Measurements from ENCODE around the gene MDK.

DNA sequence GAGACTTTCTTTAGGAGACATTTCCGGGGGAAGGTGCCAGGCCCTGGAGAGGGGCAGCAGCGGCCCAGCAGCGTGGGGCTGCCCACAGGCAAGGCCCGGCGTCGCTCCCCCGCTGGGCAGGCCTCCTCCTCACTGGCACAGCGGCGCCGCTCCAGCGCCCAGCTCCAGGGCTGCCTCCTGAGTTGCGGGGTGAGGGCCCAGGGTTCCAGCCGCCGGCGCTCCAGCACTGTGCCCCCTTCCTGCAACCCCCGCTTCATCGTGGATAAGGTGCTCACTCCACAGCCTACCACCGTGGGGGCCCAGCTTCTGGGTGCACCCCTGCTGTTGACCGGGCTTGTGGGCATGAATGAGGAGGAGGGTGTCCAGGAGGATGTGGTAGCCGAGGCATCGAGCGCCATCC lies 15.2 kb upstream of the MDK start:
- TF ChIP-seq, protein P1, sequence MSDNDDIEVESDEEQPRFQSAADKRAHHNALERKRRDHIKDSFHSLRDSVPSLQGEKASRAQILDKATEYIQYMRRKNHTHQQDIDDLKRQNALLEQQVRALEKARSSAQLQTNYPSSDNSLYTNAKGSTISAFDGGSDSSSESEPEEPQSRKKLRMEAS (IDR thresholded peaks at IDR 0.05), result no peak
- TF ChIP-seq EGR1 (IDR thresholded peaks at IDR 0.05), result no peak
- TF ChIP-seq FOXM1 (IDR thresholded peaks at IDR 0.05; ENCODE audit: borderline replicate concordance, low read depth), result no peak
- no peak for TF ChIP-seq EP300 (IDR thresholded peaks at IDR 0.05; ENCODE audit: borderline replicate concordance)
- TF ChIP-seq TAF1 (IDR thresholded peaks at IDR 0.05; ENCODE audit: low read depth), result no peak
- TF ChIP-seq CEBPB (IDR thresholded peaks at IDR 0.05), result no peak
- no peak for TF ChIP-seq YY1 (IDR thresholded peaks at IDR 0.05; ENCODE audit: low read depth)
- TF ChIP-seq, protein P2, sequence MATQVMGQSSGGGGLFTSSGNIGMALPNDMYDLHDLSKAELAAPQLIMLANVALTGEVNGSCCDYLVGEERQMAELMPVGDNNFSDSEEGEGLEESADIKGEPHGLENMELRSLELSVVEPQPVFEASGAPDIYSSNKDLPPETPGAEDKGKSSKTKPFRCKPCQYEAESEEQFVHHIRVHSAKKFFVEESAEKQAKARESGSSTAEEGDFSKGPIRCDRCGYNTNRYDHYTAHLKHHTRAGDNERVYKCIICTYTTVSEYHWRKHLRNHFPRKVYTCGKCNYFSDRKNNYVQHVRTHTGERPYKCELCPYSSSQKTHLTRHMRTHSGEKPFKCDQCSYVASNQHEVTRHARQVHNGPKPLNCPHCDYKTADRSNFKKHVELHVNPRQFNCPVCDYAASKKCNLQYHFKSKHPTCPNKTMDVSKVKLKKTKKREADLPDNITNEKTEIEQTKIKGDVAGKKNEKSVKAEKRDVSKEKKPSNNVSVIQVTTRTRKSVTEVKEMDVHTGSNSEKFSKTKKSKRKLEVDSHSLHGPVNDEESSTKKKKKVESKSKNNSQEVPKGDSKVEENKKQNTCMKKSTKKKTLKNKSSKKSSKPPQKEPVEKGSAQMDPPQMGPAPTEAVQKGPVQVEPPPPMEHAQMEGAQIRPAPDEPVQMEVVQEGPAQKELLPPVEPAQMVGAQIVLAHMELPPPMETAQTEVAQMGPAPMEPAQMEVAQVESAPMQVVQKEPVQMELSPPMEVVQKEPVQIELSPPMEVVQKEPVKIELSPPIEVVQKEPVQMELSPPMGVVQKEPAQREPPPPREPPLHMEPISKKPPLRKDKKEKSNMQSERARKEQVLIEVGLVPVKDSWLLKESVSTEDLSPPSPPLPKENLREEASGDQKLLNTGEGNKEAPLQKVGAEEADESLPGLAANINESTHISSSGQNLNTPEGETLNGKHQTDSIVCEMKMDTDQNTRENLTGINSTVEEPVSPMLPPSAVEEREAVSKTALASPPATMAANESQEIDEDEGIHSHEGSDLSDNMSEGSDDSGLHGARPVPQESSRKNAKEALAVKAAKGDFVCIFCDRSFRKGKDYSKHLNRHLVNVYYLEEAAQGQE (IDR thresholded peaks at IDR 0.05; ENCODE audit: low read depth), result no peak
- TF ChIP-seq TEAD4 (IDR thresholded peaks at IDR 0.05), result no peak
- no peak for TF ChIP-seq TCF12 (IDR thresholded peaks at IDR 0.05; ENCODE audit: low read depth)
- TF ChIP-seq ZBTB7A (IDR thresholded peaks at IDR 0.05; ENCODE audit: low read depth), result no peak
- no peak for TF ChIP-seq NFIC (IDR thresholded peaks at IDR 0.05)
- no peak for TF ChIP-seq RAD21 (IDR thresholded peaks at IDR 0.05; ENCODE audit: low read depth)

Measured in Ishikawa (cell line).